ENCODE data around the gene ANKRD34A. TPM values are rescaled to one million over a fixed set of nuclear protein-coding genes. Genes with fewer than 3 reads are reported as not detected.

ANKRD34A gene
- total and polyA plus RNA-seq, 4 donors: 0.06 to 0.17 (median 0.13) TPM; not detected in 1

GRCh38 chr1:145942871-145943270 is 21.5 kb downstream of the ANKRD34A start:
- no peak for DNase-seq (ENCODE audit: low spot score)

GRCh38 chr1:145942405-145942804 is 22.0 kb downstream of the ANKRD34A start:
- Histone ChIP-seq H3K4me1 (ENCODE audit: control insufficient read depth in 4 of 4, insufficient read depth in 4 of 4, low read length in 3 of 4) (peaks cover 0 to 4% (median under 1%) of the 10 kb centered on the region in 4 donors), H3K4me3 (ENCODE audit: low read depth in 1 of 3, low read length in 3 of 3) (no peak overlapping the region), H3K9ac (ENCODE audit: low read depth in 1 of 2, low read length in 2 of 2) (no peak overlapping the region), H3K36me3 (ENCODE audit: control insufficient read depth in 4 of 4, insufficient read depth in 3 of 4, low read depth in 1 of 4, low read length in 3 of 4) (peaks cover 3 to 8% (median 6%) of the 10 kb centered on the region in 4 donors), H3K9me3 (ENCODE audit: control insufficient read depth in 4 of 4, low read length in 3 of 4) (no peaks in the 10 kb centered on the region), H3K27ac (ENCODE audit: low read depth in 1 of 2, low read length in 2 of 2) (no peak overlapping the region), H3K27me3 (ENCODE audit: control insufficient read depth in 4 of 4, insufficient read depth in 4 of 4, low read length in 3 of 4) (no peaks in the 10 kb centered on the region)
- no peak for TF ChIP-seq SP1 (IDR thresholded peaks at IDR 0.05)
- no peak for TF ChIP-seq YY1 (IDR thresholded peaks at IDR 0.05)
- no peak for TF ChIP-seq REST (IDR thresholded peaks at IDR 0.05)
- TF ChIP-seq HNF4A (conservative IDR thresholded peaks at IDR 0.05): no peak
- no peak for TF ChIP-seq TAF1 (conservative IDR thresholded peaks at IDR 0.05)
- TF ChIP-seq RXRA (IDR thresholded peaks at IDR 0.05): no peak
- TF ChIP-seq RAD21 (IDR thresholded peaks at IDR 0.05): no peak
- TF ChIP-seq HNF4G (IDR thresholded peaks at IDR 0.05): no peak
- 93% methylated on average over 4 of the region's 4 CpGs for WGBS
- DNase-seq (ENCODE audit: low spot score): no peak

More at GRCh38 chr1:145942871-145943270, 21.5 kb downstream of the ANKRD34A start:
- no peak overlapping the region for H3K4me3 ChIP-seq (ENCODE audit: low read depth in 1 of 3, low read length in 3 of 3)
- H3K4me1 ChIP-seq (ENCODE audit: control insufficient read depth in 4 of 4, insufficient read depth in 4 of 4, low read length in 3 of 4): peaks cover 0 to 4% (median 0%) of the 10 kb centered on the region in 4 donors
- H3K27ac ChIP-seq (ENCODE audit: low read depth in 1 of 2, low read length in 2 of 2): no peak overlapping the region
- 94% methylated on average over 6 of the region's 6 CpGs for WGBS
- peaks cover 3 to 8% (median 6%) of the 10 kb centered on the region in 4 donors for H3K36me3 ChIP-seq (ENCODE audit: control insufficient read depth in 4 of 4, insufficient read depth in 3 of 4, low read depth in 1 of 4, low read length in 3 of 4)
- TF ChIP-seq RAD21 (IDR thresholded peaks at IDR 0.05): no peak
- TF ChIP-seq MAX (IDR thresholded peaks at IDR 0.05): no peak
- TF ChIP-seq TAF1 (conservative IDR thresholded peaks at IDR 0.05): no peak
- H3K27me3 ChIP-seq (ENCODE audit: control insufficient read depth in 4 of 4, insufficient read depth in 4 of 4, low read length in 3 of 4): no peaks in the 10 kb centered on the region
- H3K9me3 ChIP-seq (ENCODE audit: control insufficient read depth in 4 of 4, low read length in 3 of 4): no peaks in the 10 kb centered on the region
- H3K9ac ChIP-seq (ENCODE audit: low read depth in 1 of 2, low read length in 2 of 2): no peak overlapping the region

- Histone ChIP-seq H3K4me1 (ENCODE audit: control insufficient read depth in 4 of 4, insufficient read depth in 4 of 4, low read length in 3 of 4) (peaks cover 0 to 2% (median 0%) of the 10 kb centered on the region in 4 donors), H3K9ac (ENCODE audit: low read depth in 1 of 2, low read length in 2 of 2) (no peak overlapping the region), H3K4me3 (ENCODE audit: low read depth in 1 of 3, low read length in 3 of 3) (no peak overlapping the region), H3K27ac (ENCODE audit: low read depth in 1 of 2, low read length in 2 of 2) (no peak overlapping the region), H3K27me3 (ENCODE audit: control insufficient read depth in 4 of 4, insufficient read depth in 4 of 4, low read length in 3 of 4) (no peaks in the 10 kb centered on the region), H3K36me3 (ENCODE audit: control insufficient read depth in 4 of 4, insufficient read depth in 3 of 4, low read depth in 1 of 4, low read length in 3 of 4) (peaks cover 2 to 17% (median 10%) of the 10 kb centered on the region in 4 donors), H3K9me3 (ENCODE audit: control insufficient read depth in 4 of 4, low read length in 3 of 4) (no peaks in the 10 kb centered on the region)
- DNase-seq (ENCODE audit: low spot score): no peak
- WGBS: 67% methylated on average over 1 of the region's 1 CpG
- no peak for TF ChIP-seq ATF3 (IDR thresholded peaks at IDR 0.05)
- no peak for TF ChIP-seq ZBTB33 (IDR thresholded peaks at IDR 0.05)
- no peak for TF ChIP-seq SP1 (IDR thresholded peaks at IDR 0.05)
- TF ChIP-seq NR2F2 (IDR thresholded peaks at IDR 0.05): no peak
- TF ChIP-seq FOXA1 (IDR thresholded peaks at IDR 0.05): no peak
- TF ChIP-seq MAX (IDR thresholded peaks at IDR 0.05): no peak
- no peak for TF ChIP-seq HNF4A (conservative IDR thresholded peaks at IDR 0.05)
- TF ChIP-seq RXRA (IDR thresholded peaks at IDR 0.05): no peak
- no peak for TF ChIP-seq HNF4G (IDR thresholded peaks at IDR 0.05)
- no peak for TF ChIP-seq FOXA2 (IDR thresholded peaks at IDR 0.05)
- TF ChIP-seq CTCF (IDR thresholded peaks at IDR 0.05; ENCODE audit: low read depth, low read length, missing input control): no peak
- no peak for TF ChIP-seq JUND (IDR thresholded peaks at IDR 0.05)
- TF ChIP-seq TAF1 (conservative IDR thresholded peaks at IDR 0.05): no peak
- TF ChIP-seq GABPA (IDR thresholded peaks at IDR 0.05 in 1 of 2, conservative IDR thresholded peaks at IDR 0.05 in 1 of 2): no peak
These were observed 26.9 kb downstream of the ANKRD34A start for GRCh38 chr1:145937436-145937835.

Data from liver (tissue), 9 donors.